Transverse colon (tissue), 4 donors: ENCODE results near the gene TBL1Y. TPM values are rescaled to one million over a fixed set of nuclear protein-coding genes. Genes with fewer than 3 reads are reported as not detected.
A peak's percentile ranks its signal among the peaks of the same experiment; 100 is the strongest.
"Not testable (repeated sequence)": the region's sequence is repeated elsewhere in the genome, so short reads cannot be mapped to it uniquely, and the experiment has no call there.

Experiments used
- DNase-seq: peaks from one replicate; pipeline ENCODE4 v3.0.0-alpha.2; 2019
- H3K27ac ChIP-seq, 4 donors: fragments of 200-600 bp; sonication (generic); 2 replicates each; pipeline ENCODE4 v1.5.1; 2016 to 2018; ENCODE audit warnings: inconsistent platforms in 4 of 4
- H3K27me3 ChIP-seq: fragments of 200-600 bp; sonication (generic); 2 replicates; pipeline ENCODE4 v1.5.1; 2017; ENCODE audit warnings: inconsistent platforms
- H3K36me3 ChIP-seq, 4 donors: fragments of 200-600 bp; sonication (generic); 2 replicates each; pipeline ENCODE4 v1.5.1; 2017 to 2019; ENCODE audit warnings: inconsistent platforms in 4 of 4
- H3K4me1 ChIP-seq, 4 donors: fragments of 200-600 bp; sonication (generic); 2 replicates each; pipeline ENCODE4 v1.5.1; 2017 to 2020; ENCODE audit warnings: inconsistent platforms in 4 of 4
- H3K4me3 ChIP-seq, 4 donors: fragments of 200-600 bp; sonication (generic); 1 replicate in 1 of 4; 2 replicates in 3 of 4; pipeline versions ENCODE4 v1.5.1 to v1.6.1; 2017 to 2019; ENCODE audit warnings: inconsistent platforms in 4 of 4
- H3K9me3 ChIP-seq, 2 donors: fragments of 200-600 bp; sonication (generic); 2 replicates each; pipeline ENCODE4 v1.5.1; 2017 to 2019; ENCODE audit warnings: inconsistent platforms in 2 of 2
- CTCF ChIP-seq, 5 experiments: fragments of 200-600 bp in 3 of 5; fragments of 450-650 bp in 2 of 5; sonication (generic) in 3 of 5; IDR thresholded peaks; 1 replicate in 2 of 5; 2 replicates in 3 of 5; pipeline ENCODE4 v1.5.1; 2016 to 2017; ENCODE audit warnings: antibody characterized with exemption in 5 of 5, inconsistent platforms in 3 of 5, mild to moderate bottlenecking in 2 of 5, moderate library complexity in 1 of 5
- EP300 ChIP-seq: sonication (generic); formaldehyde crosslinking; IDR thresholded peaks from one replicate; pipeline ENCODE4 v1.6.1; 2017; ENCODE audit warnings: antibody characterized with exemption, low read depth
- POLR2A ChIP-seq: fragments of 450-650 bp; IDR thresholded peaks from one replicate; pipeline ENCODE4 v1.6.1; 2016; ENCODE audit warnings: antibody characterized with exemption, mild to moderate bottlenecking, moderate library complexity
- POLR2AphosphoS5 ChIP-seq, 3 donors: sonication (generic); formaldehyde crosslinking; IDR thresholded peaks; one replicate each; pipeline ENCODE4 v1.6.1; 2016; ENCODE audit warnings: antibody characterized with exemption in 3 of 3
- WGBS, 2 donors: methylation state at CpG; one replicate each; pipeline ENCODE4 v1.1.5; 2018; ENCODE audit warnings: low coverage in 1 of 2; 5-methylcytosine and 5-hydroxymethylcytosine counted together
- in situ Hi-C, 4 donors: fragments of 200-750 bp; cut with MboI; loops; one replicate each; pipeline versions ENCODE4 v1.15.0 to v1.15.1; 2017; ENCODE audit warnings: low sequenced_read_pairs in 3 of 4, low pct_ligation_motif_present in 1 of 4, low pct_unique_long_range_greater_than_20kb in 1 of 4
- intact Hi-C: fragments of 100-400 bp; cut with DNase I; formaldehyde crosslinking; loops from one replicate; pipeline ENCODE4 v1.15.1; 2023; ENCODE audit warnings: low total_unique reads
- total RNA-seq, 4 donors: library from RNA; depleted of rRNA; stranded (reverse); fragments of >200 nt; gene quantifications; one replicate each; pipeline ENCODE4 v1.1.0, GENCODE V29; 2016

Gene TBL1Y
- under 1 TPM in 1 of 4 donors, not detected in 3; 0.68 TPM for total RNA-seq

GRCh38 chrY:6910372-6911252 lies at the start of gene TBL1Y:
TSS of gene TBL1Y (plus strand) at chrY:6910697. CDS start at chrY:7025085, 114,388 bp downstream.
- WGBS, 2 donors = no CpG with 5 or more reads among the region's 91 CpGs
- in situ Hi-C loops (no loop called here), intact Hi-C loops (no loop called here)
- DNase-seq = no peak
- H3K27me3 ChIP-seq = peaks cover 13% of the 10 kb centered on the region
- H3K4me3 ChIP-seq = peak within 1 kb of the TSS in 2 of 4 donors; percentile 35 to 52
- TF ChIP-seq POLR2AphosphoS5 (IDR thresholded peaks at IDR 0.05) = no peak
- TF ChIP-seq EP300 = no peak
- TF ChIP-seq POLR2A = peak; percentile 14
- TF ChIP-seq CTCF (IDR thresholded peaks at IDR 0.05) = no peak
- no peaks in the 10 kb centered on the region for H3K9me3 ChIP-seq
- H3K4me1 ChIP-seq = peaks cover 0 to 3% (median 0%) of the 10 kb centered on the region in 4 donors
- no peaks in the 10 kb centered on the region for H3K36me3 ChIP-seq
- no peak within 1 kb of the TSS for H3K27ac ChIP-seq

DNA sequence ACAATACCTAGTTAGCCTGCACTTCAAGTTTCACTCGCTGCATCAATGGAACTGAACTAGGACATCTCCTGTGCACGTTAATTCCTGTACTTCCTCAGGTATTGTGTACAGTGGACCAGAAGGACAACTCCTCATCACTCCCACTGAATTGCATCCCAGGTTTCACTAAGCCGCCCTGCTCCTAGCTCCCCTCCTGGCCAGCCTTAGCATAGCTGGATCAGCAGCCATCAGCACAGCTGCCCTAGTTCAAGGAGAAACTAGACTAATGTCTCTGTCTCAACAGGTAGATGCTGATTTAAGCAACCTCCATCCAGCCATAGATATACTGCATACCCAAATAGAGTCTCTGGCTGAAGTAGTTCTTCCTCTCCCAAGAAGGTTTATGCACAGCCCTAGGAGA lies 16.0 kb upstream of the TBL1Y start:
- intact Hi-C loops (no loop called here), in situ Hi-C loops (no loop called here)
- Histone ChIP-seq H3K9me3 (no peaks in the 10 kb centered on the region), H3K27me3 (no peaks in the 10 kb centered on the region), H3K4me3 (no peak overlapping the region), H3K4me1 (no peaks in the 10 kb centered on the region), H3K36me3 (no peaks in the 10 kb centered on the region), H3K27ac (no peak overlapping the region)
- TF ChIP-seq POLR2AphosphoS5 (IDR thresholded peaks at IDR 0.05) = no peak
- no peak for TF ChIP-seq CTCF (IDR thresholded peaks at IDR 0.05)
- no peak for TF ChIP-seq EP300
- TF ChIP-seq POLR2A = no peak
- no CpG with 5 or more reads among the region's 3 CpGs for WGBS, 2 donors
- no peak for DNase-seq

- in situ Hi-C loops (no loop called here), intact Hi-C loops (no loop called here)
- H3K4me3 ChIP-seq = no peak overlapping the region
- H3K27ac ChIP-seq = no peak overlapping the region
- H3K9me3 ChIP-seq = no peaks in the 10 kb centered on the region
- WGBS, 2 donors = no CpG with 5 or more reads among the region's 1 CpG
- DNase-seq = no peak
- no peak for TF ChIP-seq POLR2A
- no peak for TF ChIP-seq CTCF (IDR thresholded peaks at IDR 0.05)
- no peak for TF ChIP-seq POLR2AphosphoS5 (IDR thresholded peaks at IDR 0.05)
- no peak for TF ChIP-seq EP300
- no peaks in the 10 kb centered on the region for H3K36me3 ChIP-seq
- H3K27me3 ChIP-seq = no peaks in the 10 kb centered on the region
- H3K4me1 ChIP-seq = no peaks in the 10 kb centered on the region
Measured at GRCh38 chrY:6895236-6895635, 15.3 kb upstream of the TBL1Y start.

DNA sequence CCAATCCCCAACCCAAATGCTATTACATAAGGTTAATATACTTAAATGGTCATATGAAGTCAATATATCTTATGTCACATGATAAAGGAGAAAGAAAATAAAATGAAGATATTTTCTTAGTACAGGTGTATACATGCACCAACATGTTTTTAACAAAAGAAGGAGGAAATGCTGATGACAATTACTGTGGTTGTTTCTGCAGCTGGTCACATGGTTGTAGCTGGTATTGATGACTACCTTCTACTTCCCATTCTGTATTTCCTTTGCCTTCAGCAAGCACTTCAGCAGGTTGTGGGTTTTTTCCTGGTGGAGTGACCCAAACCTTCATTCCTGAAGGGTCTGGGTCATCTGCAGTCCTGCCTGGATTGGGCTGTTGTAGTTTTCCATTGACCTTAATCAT lies 8.4 kb upstream of the TBL1Y start:
- H3K27me3 ChIP-seq, H3K4me1 ChIP-seq, H3K36me3 ChIP-seq, DNase-seq, in situ Hi-C loops, H3K27ac ChIP-seq, H3K9me3 ChIP-seq, intact Hi-C loops, H3K4me3 ChIP-seq: not testable (repeated sequence)

- no peak overlapping the region for H3K4me3 ChIP-seq
- no peak for DNase-seq
- no peaks in the 10 kb centered on the region for H3K9me3 ChIP-seq
- no peaks in the 10 kb centered on the region for H3K36me3 ChIP-seq
- TF ChIP-seq POLR2AphosphoS5 (IDR thresholded peaks at IDR 0.05) (no peak), EP300 (no peak), CTCF (IDR thresholded peaks at IDR 0.05) (no peak), POLR2A (no peak)
- WGBS, 2 donors = no CpG with 5 or more reads among the region's 1 CpG
- H3K27ac ChIP-seq = no peak overlapping the region
- peaks cover 13% of the 10 kb centered on the region for H3K27me3 ChIP-seq
- intact Hi-C loops (no loop called here), in situ Hi-C loops (no loop called here)
- peaks cover 0 to 3% (median 0%) of the 10 kb centered on the region in 4 donors for H3K4me1 ChIP-seq
Measured at GRCh38 chrY:6907591-6907990, 2.9 kb upstream of the TBL1Y start.

GRCh38 chrY:6908021-6908420 lies 2.5 kb upstream of the TBL1Y start:
- WGBS, 2 donors = no CpG with 5 or more reads among the region's 6 CpGs
- intact Hi-C loops, H3K9me3 ChIP-seq, H3K4me1 ChIP-seq, H3K4me3 ChIP-seq, DNase-seq, H3K27ac ChIP-seq, in situ Hi-C loops, H3K36me3 ChIP-seq: not testable (repeated sequence)
- peaks cover 13% of the 10 kb centered on the region for H3K27me3 ChIP-seq
